Activated CD8-positive, alpha-beta T cell treated with anti-CD3 and anti-CD28 coated beads for 36 hours (primary cell): Measurements from ENCODE around the gene RAB3D. TPM values are rescaled to one million over a fixed set of nuclear protein-coding genes. Genes with fewer than 3 reads are reported as not detected.
A peak's percentile ranks its signal among the peaks of the same experiment; 100 is the strongest.

Source experiments
- ATAC-seq: fragments of 200-7000 bp; cut with Tn5 transposase; one replicate; pipeline ENCODE4 v1.10.0; 2021; ENCODE audit warnings: mild to moderate bottlenecking, moderate library complexity
- CTCF ChIA-PET: fragments of 350-600 bp; sonication (Branson Sonifier 250); formaldehyde crosslinking; loops from one replicate; lab custom pipeline; 2021; ENCODE audit warnings: antibody characterized with exemption; lab: Charles Lee
- POLR2A ChIA-PET: fragments of 350-600 bp; sonication (Branson Sonifier 250); formaldehyde crosslinking; loops from one replicate; lab custom pipeline; 2021; ENCODE audit warnings: antibody characterized with exemption; lab: Charles Lee
- DNase-seq: peaks from one replicate; pipeline ENCODE4 v3.0.0-alpha.2; 2020
- H3K27ac Mint-ChIP-seq: one replicate; pipeline ENCODE4 v1.8.0; 2021; ENCODE audit warnings: mild to moderate bottlenecking, mixed read lengths
- H3K27me3 Mint-ChIP-seq: one replicate; pipeline ENCODE4 v1.8.0; 2021; ENCODE audit warnings: mixed read lengths
- H3K36me3 Mint-ChIP-seq: one replicate; pipeline ENCODE4 v1.8.0; 2021; ENCODE audit warnings: low read depth, mixed read lengths
- H3K4me1 Mint-ChIP-seq: one replicate; pipeline ENCODE4 v1.8.0; 2021; ENCODE audit warnings: low read depth, mixed read lengths
- H3K4me3 Mint-ChIP-seq: one replicate; pipeline ENCODE4 v1.8.0; 2021; ENCODE audit warnings: mild to moderate bottlenecking, moderate library complexity, mixed read lengths
- H3K9me3 Mint-ChIP-seq: one replicate; pipeline ENCODE4 v1.8.0; 2021; ENCODE audit warnings: mixed read lengths
- CTCF ChIP-seq: fragments of 200-600 bp; IDR thresholded peaks from one replicate; pipeline ENCODE4 v1.8.0; 2022; ENCODE audit warnings: antibody characterized with exemption, mild to moderate bottlenecking
- intact Hi-C: fragments of 100-400 bp; cut with micrococcal nuclease; formaldehyde crosslinking; loops from one replicate; pipeline ENCODE4 v1.10.0; 2022
- total RNA-seq, 2 experiments: library from RNA; stranded (reverse); gene quantifications; one replicate each; pipeline ENCODE4 v1.2.3, GENCODE V29; 2021

The RAB3D gene
- total RNA-seq, 2 experiments from 2014 or later = 6.7 to 7.0 TPM

DNA sequence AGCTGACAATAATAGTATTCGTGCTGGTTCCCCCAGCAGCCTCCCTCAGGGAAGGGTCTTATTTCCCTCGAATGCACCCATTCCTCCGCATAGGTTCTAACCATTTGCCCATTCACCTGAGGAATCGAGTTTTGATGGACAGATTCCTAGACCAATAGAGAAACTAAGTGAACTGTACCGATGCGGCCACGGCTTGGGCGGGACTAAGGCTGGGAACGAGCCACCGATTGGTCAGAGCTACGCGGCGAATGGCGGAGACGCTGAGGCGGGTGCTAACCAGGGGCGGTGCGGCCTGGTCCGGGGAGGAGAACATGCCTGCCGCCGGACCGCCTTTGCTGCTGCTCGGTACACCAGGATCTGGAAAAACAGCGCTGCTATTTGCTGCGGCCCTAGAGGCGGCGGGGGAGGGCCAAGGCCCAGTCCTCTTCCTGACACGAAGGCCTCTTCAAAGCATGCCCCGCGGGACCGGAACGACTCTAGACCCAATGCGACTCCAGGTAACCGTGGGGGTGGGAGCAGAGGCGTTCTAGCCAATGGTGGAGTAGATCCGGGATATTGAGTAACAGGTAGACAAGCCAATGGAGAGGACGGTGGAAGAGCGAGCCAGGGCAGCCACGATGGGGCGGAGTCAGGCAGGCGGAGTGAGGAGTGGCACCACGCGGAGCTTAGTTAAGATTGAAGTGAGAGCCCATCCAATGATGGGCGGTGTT is 35.1 kb upstream of the RAB3D start, which contains the start of gene SWSAP1:
Gene SWSAP1 (plus strand): TSS at position 234 of the 710 bp plus-strand sequence. CDS start 15 bp downstream, at position 249.
- peaks cover 30% of the 10 kb centered on the region for H3K36me3 Mint-ChIP-seq
- H3K4me3 Mint-ChIP-seq = no peak within 1 kb of the TSS
- H3K27me3 Mint-ChIP-seq = no peaks in the 10 kb centered on the region
- ChIA-PET CTCF (interaction anchor here (0.6 to 4.7 kb wide), 10 partner anchors 9 to 222 kb away, joined by 3 to 29 read pairs (median 5); partner anchors contain the start of genes CCDC159, ELAVL3, EPOR and RAB3D), POLR2A (interaction anchor here (0.6 to 2.6 kb wide), 10 partner anchors 10 to 60 kb away, joined by 3 to 9 read pairs (median 4); partner anchors contain the start of genes CCDC159, EPOR, ODAD3 and PRKCSH)
- H3K27ac Mint-ChIP-seq = no peak within 1 kb of the TSS
- peaks cover 30% of the 10 kb centered on the region for H3K4me1 Mint-ChIP-seq
- ATAC-seq (peak; percentile 91), DNase-seq (peak; percentile 98)
- H3K9me3 Mint-ChIP-seq = no peaks in the 10 kb centered on the region
- TF ChIP-seq CTCF = no peak
- intact Hi-C loops = no loop called here

DNA sequence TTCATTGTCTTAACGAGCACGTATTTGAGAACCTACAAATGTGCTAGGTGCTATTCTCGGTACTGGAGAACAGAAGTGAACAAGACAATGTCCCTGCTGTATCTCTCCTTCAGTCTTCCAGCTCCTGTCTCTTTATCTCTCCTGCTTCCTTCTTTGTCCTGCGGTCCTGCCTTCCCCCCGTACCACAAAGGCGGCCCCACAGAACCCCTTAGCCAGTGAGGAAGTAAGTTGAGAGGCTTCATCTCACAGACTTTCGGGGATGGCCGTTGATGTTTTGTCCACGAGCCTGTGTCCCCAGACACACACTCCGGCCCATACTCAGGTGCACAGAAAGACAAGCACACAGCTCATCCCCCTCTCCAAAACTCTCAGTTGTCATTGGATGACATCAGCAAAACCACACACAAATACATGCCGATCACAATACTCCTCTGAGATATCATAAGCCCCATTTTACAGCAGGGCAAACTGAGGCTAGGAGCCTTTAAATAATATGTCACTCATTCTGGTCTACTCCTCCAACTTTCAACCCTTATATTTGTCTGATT is 34.5 kb upstream of the RAB3D start:
- H3K27me3 Mint-ChIP-seq = no peaks in the 10 kb centered on the region
- POLR2A ChIA-PET = interaction anchor here (0.6 to 2.6 kb wide), 6 partner anchors 10 to 268 kb away, joined by 3 to 9 read pairs (median 4); partner anchors contain the start of genes CCDC159 and TMEM205
- ATAC-seq (no peak), DNase-seq (no peak)
- H3K9me3 Mint-ChIP-seq = no peaks in the 10 kb centered on the region
- H3K27ac Mint-ChIP-seq = no peak overlapping the region
- H3K4me1 Mint-ChIP-seq = peaks cover 30% of the 10 kb centered on the region
- no peak overlapping the region for H3K4me3 Mint-ChIP-seq
- CTCF ChIA-PET = interaction anchor here (1.2 to 4.7 kb wide), 5 partner anchors 9 to 130 kb away, joined by 3 to 29 read pairs (median 9); partner anchors contain the start of genes ELAVL3, EPOR and RAB3D
- peaks cover 35% of the 10 kb centered on the region for H3K36me3 Mint-ChIP-seq
- TF ChIP-seq CTCF = no peak
- intact Hi-C loops = no loop called here

DNA sequence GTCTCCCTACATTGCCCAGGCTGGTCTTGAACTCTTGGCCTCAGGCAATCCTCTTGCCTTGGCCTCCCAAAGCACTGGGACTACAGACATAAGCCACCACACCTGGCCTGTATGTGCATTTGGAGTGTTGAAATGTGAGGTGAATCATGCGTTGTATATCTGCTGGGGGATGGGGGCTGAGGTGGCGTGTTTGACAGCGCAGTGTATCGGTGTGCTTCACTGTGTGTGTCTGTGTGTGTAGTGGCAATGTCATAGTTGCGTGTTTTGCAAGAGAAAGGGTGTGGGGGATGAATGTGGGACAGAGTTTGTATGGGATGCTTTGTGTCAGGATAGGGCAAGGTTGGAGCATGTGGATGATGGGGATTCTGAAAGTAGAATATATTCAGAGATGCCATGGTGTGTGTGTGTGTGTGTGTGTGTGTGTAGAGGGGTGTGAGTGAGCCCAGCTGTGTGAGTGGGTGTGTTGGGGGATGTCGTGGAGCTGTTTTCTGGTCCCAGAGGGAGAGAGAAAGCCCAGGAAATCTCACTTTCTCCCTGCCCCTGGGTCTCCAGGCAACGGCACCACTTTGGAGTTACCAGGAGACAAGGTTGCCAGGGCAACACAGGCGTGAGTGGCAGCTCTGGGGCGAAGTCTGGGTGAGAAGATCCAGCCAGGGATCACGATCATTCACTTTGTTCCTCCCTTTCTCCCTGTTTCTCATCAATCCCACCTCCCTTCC is 33.9 kb upstream of the RAB3D start:
- ChIA-PET POLR2A (interaction anchor here (0.6 to 2.6 kb wide), 3 partner anchors 27 to 268 kb away, joined by 3 to 9 read pairs (median 4); partner anchors contain the start of genes CCDC159 and TMEM205), CTCF (interaction anchor here (1.4 kb wide), 1 partner anchor 130 kb away, joined by 4 read pairs; no protein-coding TSS in a partner anchor)
- no peak for DNase-seq
- TF ChIP-seq CTCF = no peak
- Mint-ChIP-seq H3K36me3 (peaks cover 31% of the 10 kb centered on the region), H3K4me1 (peaks cover 25% of the 10 kb centered on the region), H3K4me3 (no peak overlapping the region), H3K9me3 (no peaks in the 10 kb centered on the region), H3K27ac (no peak overlapping the region), H3K27me3 (no peaks in the 10 kb centered on the region)
- intact Hi-C loops = no loop called here
- no peak for ATAC-seq

DNA sequence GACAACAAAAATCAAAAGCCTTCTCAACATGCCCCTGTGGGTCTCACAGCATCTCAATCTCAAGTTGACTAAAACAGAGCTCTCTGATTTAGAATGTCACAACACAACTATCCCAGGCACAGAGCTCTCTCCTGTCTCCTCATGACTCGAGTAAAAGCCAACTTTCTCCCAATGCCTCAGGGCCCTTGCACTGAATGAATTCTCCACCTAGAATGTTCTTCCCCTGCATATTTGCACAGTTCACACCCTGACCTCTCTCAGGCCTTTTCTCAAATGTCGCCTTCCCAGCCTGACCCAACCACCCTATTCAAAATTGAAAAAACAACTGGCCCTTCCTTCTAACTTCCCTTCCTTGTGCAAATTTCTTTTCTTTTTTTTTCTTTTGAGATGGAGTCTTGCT is 31.3 kb upstream of the RAB3D start:
- Mint-ChIP-seq H3K27me3 (no peaks in the 10 kb centered on the region), H3K9me3 (no peaks in the 10 kb centered on the region), H3K27ac (no peak overlapping the region), H3K4me3 (no peak overlapping the region), H3K4me1 (peaks cover 7% of the 10 kb centered on the region), H3K36me3 (peaks cover 21% of the 10 kb centered on the region)
- intact Hi-C loops = no loop called here
- DNase-seq (no peak), ATAC-seq (no peak)
- POLR2A ChIA-PET = no interaction called here
- CTCF ChIA-PET = interaction anchor here (0.7 kb wide), 3 partner anchors 11 to 112 kb away, joined by 3 read pairs; partner anchors contain the start of genes CCDC159 and TMEM205
- TF ChIP-seq CTCF = no peak
